Gastrocnemius medialis (tissue), 4 donors: Measurements from ENCODE around the gene R3HDM2. TPM values are rescaled to one million over a fixed set of nuclear protein-coding genes. Genes with fewer than 3 reads are reported as not detected.

Experiments used
- ATAC-seq, 2 donors: fragments of 150-250 bp; one replicate each; pipeline ENCODE4 v1.9.1; 2016
- DNase-seq, 2 donors: peaks; one replicate each; pipeline ENCODE4 v3.0.0-alpha.2; 2019
- H3K27ac ChIP-seq, 4 donors: fragments of 200-600 bp; sonication (generic); 1 replicate in 1 of 4; 2 replicates in 3 of 4; pipeline ENCODE4 v1.5.1; 2016 to 2018; ENCODE audit warnings: mild to moderate bottlenecking in 2 of 4, moderate library complexity in 1 of 4
- H3K27me3 ChIP-seq, 3 donors: fragments of 200-600 bp; sonication (generic) in 2 of 3; 1 replicate in 1 of 3; 2 replicates in 2 of 3; pipeline versions ENCODE4 v1.5.1 to v1.6.0; 2016 to 2019; ENCODE audit warnings: mild to moderate bottlenecking in 1 of 3, moderate library complexity in 1 of 3
- H3K36me3 ChIP-seq, 2 donors: fragments of 200-600 bp; sonication (generic) in 1 of 2; one replicate each; pipeline ENCODE4 v1.5.1; 2017 to 2018
- H3K4me1 ChIP-seq, 2 donors: fragments of 200-600 bp; sonication (generic) in 1 of 2; one replicate each; pipeline ENCODE4 v1.5.1; 2016 to 2017; ENCODE audit warnings: mild to moderate bottlenecking in 2 of 2
- H3K4me3 ChIP-seq, 4 donors: fragments of 200-600 bp; sonication (generic) in 3 of 4; 1 replicate in 1 of 4; 2 replicates in 3 of 4; pipeline ENCODE4 v1.5.1; 2016 to 2019; ENCODE audit warnings: mild to moderate bottlenecking in 2 of 4
- H3K9me3 ChIP-seq, 3 donors: fragments of 200-600 bp; sonication (generic) in 2 of 3; 1 replicate in 1 of 3; 2 replicates in 2 of 3; pipeline ENCODE4 v1.5.1; 2016 to 2019
- CTCF ChIP-seq, 5 experiments: fragments of 450-650 bp in 3 of 5; fragments of 200-600 bp in 2 of 5; sonication (generic) in 2 of 5; IDR thresholded peaks in 4 of 5; conservative IDR thresholded peaks in 1 of 5; 1 replicate in 4 of 5; 2 replicates in 1 of 5; pipeline ENCODE4 v1.5.1; 2016 to 2019; ENCODE audit warnings: antibody characterized with exemption in 5 of 5, mild to moderate bottlenecking in 3 of 5, moderate library complexity in 3 of 5
- POLR2A ChIP-seq, 2 donors: fragments of 450-650 bp; IDR thresholded peaks; one replicate each; pipeline ENCODE4 v1.6.1; 2017; ENCODE audit warnings: antibody characterized with exemption in 2 of 2, mild to moderate bottlenecking in 2 of 2, moderate library complexity in 2 of 2
- in situ Hi-C, 4 donors: fragments of 200-750 bp; cut with MboI; loops; one replicate each; pipeline versions ENCODE4 v1.15.0 to v1.8.0; 2017; ENCODE audit warnings: low sequenced_read_pairs in 4 of 4
- intact Hi-C: fragments of 100-400 bp; cut with DNase I; formaldehyde crosslinking; loops from one replicate; pipeline ENCODE4 v1.15.1; 2023; ENCODE audit warnings: low total_unique reads
- total RNA-seq, 4 donors: library from RNA; depleted of rRNA; stranded (reverse); fragments of >200 nt; gene quantifications; one replicate each; pipeline versions ENCODE4 v1.1.0 to v1.2.3, GENCODE V29; 2016

R3HDM2 gene
- total RNA-seq, 4 donors from 2014 or later: 24.1 to 27.1 (median 25.6) TPM

GRCh38 chr12:57236925-57237595, 193.8 kb downstream of the R3HDM2 start:
- DNase-seq (no peak), ATAC-seq (no peak)
- Histone ChIP-seq H3K9me3 (no peaks in the 10 kb centered on the region), H3K36me3 (peaks cover 0 to 18% of the 10 kb centered on the region in 2 donors), H3K27me3 (peaks cover 17 to 21% (median 19%) of the 10 kb centered on the region in 3 donors), H3K4me3 (peak overlapping the region; percentile 6 to 43 (median 22)), H3K27ac (peak overlapping the region; percentile 41 to 82 (median 55)), H3K4me1 (peaks cover 20 to 35% of the 10 kb centered on the region in 2 donors)
- TF ChIP-seq CTCF (IDR thresholded peaks at IDR 0.05 in 4 of 5, conservative IDR thresholded peaks at IDR 0.05 in 1 of 5) (no peak), POLR2A (IDR thresholded peaks at IDR 0.05) (no peak)
- intact Hi-C loops: no loop called here
- in situ Hi-C loops: no loop called here

- Histone ChIP-seq H3K36me3 (peaks cover 0 to 18% of the 10 kb centered on the region in 2 donors), H3K9me3 (no peaks in the 10 kb centered on the region), H3K4me1 (peaks cover 15 to 28% of the 10 kb centered on the region in 2 donors), H3K27ac (peak overlapping the region; percentile 41 to 68 (median 60)), H3K4me3 (peak overlapping the region; percentile 6 to 43 (median 22)), H3K27me3 (peaks cover 17 to 21% (median 19%) of the 10 kb centered on the region in 3 donors)
- ATAC-seq (no peak), DNase-seq (no peak)
- intact Hi-C loops (no loop called here), in situ Hi-C loops (no loop called here)
- TF ChIP-seq POLR2A (IDR thresholded peaks at IDR 0.05) (no peak), CTCF (IDR thresholded peaks at IDR 0.05 in 4 of 5, conservative IDR thresholded peaks at IDR 0.05 in 1 of 5) (no peak)
Measured at GRCh38 chr12:57236201-57236924, 194.5 kb downstream of the R3HDM2 start.

GRCh38 chr12:57235728-57236131, 195.1 kb downstream of the R3HDM2 start:
- no peaks in the 10 kb centered on the region for H3K9me3 ChIP-seq
- DNase-seq (no peak), ATAC-seq (no peak)
- in situ Hi-C loops (no loop called here), intact Hi-C loops (no loop called here)
- H3K4me1 ChIP-seq: peaks cover 15 to 24% of the 10 kb centered on the region in 2 donors
- no peak for TF ChIP-seq POLR2A (IDR thresholded peaks at IDR 0.05)
- no peak for TF ChIP-seq CTCF (IDR thresholded peaks at IDR 0.05 in 4 of 5, conservative IDR thresholded peaks at IDR 0.05 in 1 of 5)
- H3K27me3 ChIP-seq: peaks cover 17 to 21% (median 19%) of the 10 kb centered on the region in 3 donors
- peaks cover 0 to 18% of the 10 kb centered on the region in 2 donors for H3K36me3 ChIP-seq
- peak overlapping the region in 3 of 4 donors; percentile 17 to 43 (median 27) for H3K4me3 ChIP-seq
- peak overlapping the region; percentile 41 to 68 (median 60) for H3K27ac ChIP-seq

- Histone ChIP-seq H3K27ac (peak overlapping the region; percentile 41 to 68 (median 60)), H3K27me3 (peaks cover 17 to 21% (median 19%) of the 10 kb centered on the region in 3 donors), H3K9me3 (no peaks in the 10 kb centered on the region), H3K4me3 (peak overlapping the region in 2 of 4 donors; percentile 27 to 43), H3K4me1 (peaks cover 18 to 24% of the 10 kb centered on the region in 2 donors), H3K36me3 (peaks cover 0 to 18% of the 10 kb centered on the region in 2 donors)
- in situ Hi-C loops: no loop called here
- intact Hi-C loops: no loop called here
- no peak for TF ChIP-seq CTCF (IDR thresholded peaks at IDR 0.05 in 4 of 5, conservative IDR thresholded peaks at IDR 0.05 in 1 of 5)
- peak in 1 of 2 donors; percentile 11 for TF ChIP-seq POLR2A (IDR thresholded peaks at IDR 0.05)
- no peak for ATAC-seq
- peak in 1 of 2 donors; percentile 30 for DNase-seq
Measured at GRCh38 chr12:57235017-57235727, 195.7 kb downstream of the R3HDM2 start.
